Cardiac muscle cell (in vitro differentiated cells and primary cell): ENCODE data around the gene HOXA2. TPM values are rescaled to one million over a fixed set of nuclear protein-coding genes. Genes with fewer than 3 reads are reported as not detected.
A peak's percentile ranks its signal among the peaks of the same experiment; 100 is the strongest.

Experiments used
- DNase-seq, 2 donors: peaks; one replicate each; pipeline versions ENCODE4 v3.0.0 to v3.0.0-alpha.2; 2010 to 2017; ENCODE audit warnings: low read depth in 1 of 2, low spot score in 1 of 2
- H3K27ac ChIP-seq: fragments of 200-600 bp; sonication (generic); 2 replicates; pipeline ENCODE4 v1.5.1; 2016
- H3K27me3 ChIP-seq: fragments of 200-600 bp; sonication (generic); 2 replicates; pipeline ENCODE4 v1.6.0; 2016; ENCODE audit warnings: control low read depth
- H3K36me3 ChIP-seq: fragments of 200-600 bp; sonication (generic); 2 replicates; pipeline ENCODE4 v1.5.1; 2016; ENCODE audit warnings: control low read depth
- H3K4me1 ChIP-seq: fragments of 200-600 bp; sonication (generic); 2 replicates; pipeline ENCODE4 v1.8.1; 2017; ENCODE audit warnings: low read depth, mild to moderate bottlenecking, mixed run types
- H3K4me3 ChIP-seq: fragments of 200-600 bp; sonication (generic); 2 replicates; pipeline ENCODE4 v1.5.1; 2016; ENCODE audit warnings: mild to moderate bottlenecking
- H3K9me3 ChIP-seq: fragments of 200-600 bp; sonication (generic); 2 replicates; pipeline ENCODE4 v1.5.1; 2017; ENCODE audit warnings: low read depth, mild to moderate bottlenecking, control low read depth
- CTCF ChIP-seq: IDR thresholded peaks from 2 replicates; pipeline ENCODE4 v1.5.1; 2012; ENCODE audit warnings: low read depth, mild to moderate bottlenecking, low read length
- polyA plus RNA-seq: library from polyadenylated mRNA; unstranded; fragments of >200 nt; fragmentation: Nextera tagmentation; extraction: Ambion mirVana; gene quantifications from 2 replicates; pipeline ENCODE4 v1.2.1, GENCODE V29; 2016
- total RNA-seq: library from RNA; depleted of rRNA; stranded (reverse); fragments of >200 nt; gene quantifications from 2 replicates; pipeline ENCODE4 v1.2.3, GENCODE V29; 2016

HOXA2 gene
- total and polyA plus RNA-seq, 2 experiments from 2014 or later = 0.12 to 0.27 TPM

DNA sequence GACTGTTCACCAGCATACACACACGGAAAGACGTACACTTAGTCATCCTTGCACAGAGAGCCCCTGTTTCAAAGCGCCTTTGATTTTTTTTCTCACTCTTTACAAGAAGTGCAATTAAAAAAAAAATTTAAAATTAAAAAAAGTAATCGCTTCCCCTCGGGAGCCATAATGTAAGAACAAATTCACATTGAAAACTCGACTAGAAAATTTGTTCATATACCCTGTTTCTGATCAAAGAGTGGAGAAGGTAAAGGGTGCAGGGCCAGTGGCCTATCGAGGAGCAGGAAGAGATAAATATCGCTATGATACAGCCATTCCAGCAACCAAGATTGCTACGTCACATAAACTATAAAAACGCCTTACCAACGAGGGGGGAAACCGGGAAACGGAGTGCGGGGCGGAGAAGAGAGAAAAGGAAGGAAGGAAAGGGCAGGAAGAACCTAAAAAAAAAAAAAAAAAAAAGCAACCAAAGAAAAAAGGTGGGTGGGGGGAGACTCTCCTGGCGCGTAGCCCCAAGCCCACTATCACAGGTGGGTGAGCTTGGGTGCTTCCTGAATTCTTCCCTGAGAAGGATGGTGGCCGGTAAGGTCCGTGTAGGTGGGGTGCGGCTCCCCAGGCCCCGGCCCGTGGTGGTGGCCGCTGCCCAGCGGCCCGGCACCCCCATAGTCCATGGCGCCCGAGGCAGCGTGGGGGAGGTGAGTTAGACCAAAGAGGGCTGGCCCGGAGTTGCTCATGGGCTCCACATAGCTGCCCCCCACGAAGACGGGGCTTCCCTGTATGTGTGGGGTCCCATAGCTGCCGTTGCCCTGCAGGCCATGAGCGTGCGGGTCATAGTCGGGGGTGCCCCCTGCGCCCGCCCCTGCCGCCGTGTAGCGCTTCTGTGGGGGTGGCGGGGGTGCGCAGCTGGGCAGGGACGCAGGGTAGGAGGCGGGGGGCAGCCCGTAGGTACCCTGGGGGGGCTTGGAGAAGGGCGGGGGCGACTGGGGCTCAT is 5.2 kb upstream of the HOXA2 start:
- no peak for TF ChIP-seq CTCF
- DNase-seq = no peak
- Histone ChIP-seq H3K27ac (no peak overlapping the region), H3K4me3 (no peak overlapping the region), H3K9me3 (no peaks in the 10 kb centered on the region), H3K36me3 (no peaks in the 10 kb centered on the region), H3K27me3 (peaks cover 100% of the 10 kb centered on the region), H3K4me1 (peaks cover 12% of the 10 kb centered on the region)

- TF ChIP-seq CTCF = no peak
- Histone ChIP-seq H3K4me3 (no peak overlapping the region), H3K4me1 (peaks cover 12% of the 10 kb centered on the region), H3K27me3 (peaks cover 100% of the 10 kb centered on the region), H3K36me3 (no peaks in the 10 kb centered on the region), H3K9me3 (no peaks in the 10 kb centered on the region), H3K27ac (no peak overlapping the region)
- DNase-seq = no peak
Observed at GRCh38 chr7:27106901-27107240, 4.4 kb upstream of the HOXA2 start.

- H3K4me3 ChIP-seq = no peak overlapping the region
Observed at GRCh38 chr7:27106181-27106900, 3.9 kb upstream of the HOXA2 start.

DNA sequence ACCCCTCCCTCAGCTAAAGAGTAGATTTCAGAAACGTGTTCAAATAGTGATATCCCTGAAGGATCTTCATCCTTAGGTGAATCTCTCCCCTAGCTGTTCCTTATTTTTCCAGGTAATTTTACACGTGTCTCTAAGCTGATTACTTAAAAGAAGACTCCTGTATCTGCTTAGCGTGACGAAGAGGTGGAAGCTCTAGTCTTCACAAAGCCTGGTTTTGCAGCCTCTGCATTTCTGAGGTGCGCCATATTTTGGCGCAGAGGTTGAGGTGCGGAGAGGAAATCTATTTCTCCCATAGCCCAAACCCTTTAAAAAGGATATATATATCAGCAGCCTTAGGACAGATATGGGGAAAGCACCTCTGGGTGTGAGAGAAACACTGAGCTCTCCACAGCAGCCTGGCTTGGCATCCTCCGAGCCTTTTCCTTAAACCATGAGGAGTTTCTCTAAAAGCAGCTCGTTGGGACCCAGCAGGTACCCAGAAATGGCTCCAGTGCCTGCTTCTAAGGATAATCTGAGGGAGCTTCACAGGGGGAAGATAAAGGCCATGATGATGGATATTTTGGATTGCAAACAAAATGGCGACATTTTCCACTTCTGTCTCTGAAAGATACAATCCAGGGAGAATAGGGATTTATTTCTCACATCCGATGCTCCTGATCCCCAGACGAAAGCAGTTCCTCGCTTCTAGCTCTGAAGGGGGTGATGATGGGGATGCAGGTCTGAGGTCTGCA is 3.0 kb upstream of the HOXA2 start:
- Histone ChIP-seq H3K9me3 (no peaks in the 10 kb centered on the region), H3K4me1 (peaks cover 9% of the 10 kb centered on the region), H3K27ac (no peak overlapping the region), H3K27me3 (peaks cover 100% of the 10 kb centered on the region), H3K36me3 (no peaks in the 10 kb centered on the region), H3K4me3 (no peak overlapping the region)
- no peak for DNase-seq
- no peak for TF ChIP-seq CTCF

More at GRCh38 chr7:27106181-27106900, 3.9 kb upstream of the HOXA2 start:
- no peaks in the 10 kb centered on the region for H3K36me3 ChIP-seq
- peaks cover 12% of the 10 kb centered on the region for H3K4me1 ChIP-seq
- peak in 1 of 2 donors; percentile 47 for DNase-seq
- no peak overlapping the region for H3K27ac ChIP-seq
- no peak for TF ChIP-seq CTCF
- H3K9me3 ChIP-seq = no peaks in the 10 kb centered on the region
- H3K27me3 ChIP-seq = peaks cover 100% of the 10 kb centered on the region

GRCh38 chr7:27104341-27105058 is 2.0 kb upstream of the HOXA2 start:
- H3K36me3 ChIP-seq = no peaks in the 10 kb centered on the region
- H3K4me1 ChIP-seq = peaks cover 9% of the 10 kb centered on the region
- DNase-seq = no peak
- no peak overlapping the region for H3K27ac ChIP-seq
- peaks cover 100% of the 10 kb centered on the region for H3K27me3 ChIP-seq
- H3K4me3 ChIP-seq = no peak overlapping the region
- H3K9me3 ChIP-seq = no peaks in the 10 kb centered on the region
- no peak for TF ChIP-seq CTCF
